Caco-2 (cell line): Measurements from ENCODE around the gene MCHR1. TPM values are rescaled to one million over a fixed set of nuclear protein-coding genes. Genes with fewer than 3 reads are reported as not detected.
"Not testable (repeated sequence)": the region's sequence is repeated elsewhere in the genome, so short reads cannot be mapped to it uniquely, and the experiment has no call there.

ENCODE experiments used
- BruUV-seq: library from RNA; stranded (reverse); fragments of 400-500 nt; replicated peaks from 2 replicates; lab custom pipeline; 2021; lab: Mats Ljungman, UMichigan
- CTCF ChIA-PET: fragments of 300-600 bp; sonication (Branson Sonifier 250); formaldehyde crosslinking; loops from one replicate; lab custom pipeline; 2022; ENCODE audit warnings: antibody characterized with exemption; lab: Charles Lee
- POLR2A ChIA-PET: fragments of 300-600 bp; sonication (Branson Sonifier 250); formaldehyde crosslinking; loops from one replicate; lab custom pipeline; 2022; ENCODE audit warnings: antibody characterized with exemption; lab: Charles Lee
- DNase-seq, 2 experiments: peaks; one replicate each; pipeline versions ENCODE4 v3.0.0 to v3.0.0-alpha.2; 2020 to 2022
- H3K27me3 ChIP-seq: replicated peaks from 2 replicates; pipeline ENCODE4 v1.6.0; 2011; ENCODE audit warnings: low read length; ENCODE audit not compliant: control insufficient read depth, insufficient read depth
- H3K36me3 ChIP-seq: 2 replicates; pipeline ENCODE4 v1.5.1; 2011; ENCODE audit warnings: low read length; ENCODE audit not compliant: control insufficient read depth, insufficient read depth
- H3K4me1 ChIP-seq: fragments of 250-450 bp; sonication (Bioruptor Pico); 2 replicates; pipeline ENCODE4 v1.5.1; 2020; ENCODE audit warnings: mild to moderate bottlenecking
- H3K4me3 ChIP-seq: 2 replicates; pipeline ENCODE4 v1.5.1; 2011; ENCODE audit warnings: low read depth, mild to moderate bottlenecking, control low read depth, low read length
- H3K9me3 ChIP-seq: fragments of 250-450 bp; sonication (Bioruptor Pico); 2 replicates; pipeline ENCODE4 v1.5.1; 2020; ENCODE audit warnings: mild to moderate bottlenecking, moderate library complexity
- H3K27ac Mint-ChIP-seq: one replicate; pipeline ENCODE4 v1.8.0; 2022; ENCODE audit warnings: mixed read lengths; ENCODE audit not compliant: unreplicated experiment
- H3K27me3 Mint-ChIP-seq: one replicate; pipeline ENCODE4 v1.8.0; 2022; ENCODE audit warnings: mixed read lengths; ENCODE audit not compliant: insufficient read depth, unreplicated experiment
- H3K36me3 Mint-ChIP-seq: one replicate; pipeline ENCODE4 v1.8.0; 2022; ENCODE audit warnings: mild to moderate bottlenecking, mixed read lengths; ENCODE audit not compliant: insufficient read depth, unreplicated experiment
- H3K4me1 Mint-ChIP-seq: one replicate; pipeline ENCODE4 v1.8.0; 2022; ENCODE audit warnings: low read depth, mixed read lengths; ENCODE audit not compliant: unreplicated experiment
- H3K4me3 Mint-ChIP-seq: one replicate; pipeline ENCODE4 v1.8.0; 2022; ENCODE audit warnings: mild to moderate bottlenecking, moderate library complexity, mixed read lengths; ENCODE audit not compliant: unreplicated experiment
- H3K9me3 Mint-ChIP-seq: one replicate; pipeline ENCODE4 v1.8.0; 2022; ENCODE audit warnings: mixed read lengths; ENCODE audit not compliant: unreplicated experiment
- CTCF ChIP-seq, 2 experiments: fragments of 200-600 bp in 1 of 2; IDR thresholded peaks; 1 replicate in 1 of 2; 2 replicates in 1 of 2; pipeline versions ENCODE4 v1.5.1 to v1.8.0; 2011 to 2022; ENCODE audit warnings: antibody characterized with exemption in 1 of 2, control low read depth in 1 of 2, inconsistent platforms in 1 of 2, low read depth in 1 of 2, low read length in 1 of 2, mild to moderate bottlenecking in 1 of 2, moderate library complexity in 1 of 2; ENCODE audit not compliant: insufficient read depth in 1 of 2, severe bottlenecking in 1 of 2, unreplicated experiment in 1 of 2
- intact Hi-C: fragments of 100-400 bp; cut with micrococcal nuclease; formaldehyde crosslinking; loops from one replicate; pipeline ENCODE4 v1.10.0; 2022; ENCODE audit not compliant: unreplicated experiment
- total RNA-seq: library from RNA; stranded (reverse); gene quantifications from 2 replicates; pipeline ENCODE4 v1.2.3, GENCODE V29; 2022

MCHR1 gene
- total RNA-seq, 1 experiment from 2014 or later = not detected

- no peak for TF ChIP-seq CTCF (IDR thresholded peaks at IDR 0.05; ENCODE audit: insufficient read depth in 1 of 2, low read depth in 1 of 2, low read length in 1 of 2, severe bottlenecking in 1 of 2, unreplicated experiment in 1 of 2)
- Mint-ChIP-seq H3K4me1 (peaks cover 9% of the 10 kb centered on the region), H3K36me3 (peaks cover 12% of the 10 kb centered on the region), H3K9me3 (no peaks in the 10 kb centered on the region), H3K4me3 (no peak overlapping the region), H3K27me3 (peaks cover 3% of the 10 kb centered on the region), H3K27ac (no peak overlapping the region)
- ChIA-PET POLR2A (no interaction called here), CTCF (interaction anchor here (0.6 kb wide), 2 partner anchors 17 to 245 kb away, joined by 3 to 8 read pairs; no protein-coding TSS in a partner anchor)
- intact Hi-C loops = no loop called here
- Histone ChIP-seq H3K27me3 (no peaks in the 10 kb centered on the region), H3K4me1 (peaks cover 13% of the 10 kb centered on the region), H3K36me3 (no peaks in the 10 kb centered on the region), H3K4me3 (no peak overlapping the region), H3K9me3 (no peaks in the 10 kb centered on the region)
- DNase-seq = peak in 1 of 2 experiments; percentile 48
- no TSS peak for BruUV-seq
Measured at GRCh38 chr22:40654522-40655167, 24.6 kb upstream of the MCHR1 start.

DNA sequence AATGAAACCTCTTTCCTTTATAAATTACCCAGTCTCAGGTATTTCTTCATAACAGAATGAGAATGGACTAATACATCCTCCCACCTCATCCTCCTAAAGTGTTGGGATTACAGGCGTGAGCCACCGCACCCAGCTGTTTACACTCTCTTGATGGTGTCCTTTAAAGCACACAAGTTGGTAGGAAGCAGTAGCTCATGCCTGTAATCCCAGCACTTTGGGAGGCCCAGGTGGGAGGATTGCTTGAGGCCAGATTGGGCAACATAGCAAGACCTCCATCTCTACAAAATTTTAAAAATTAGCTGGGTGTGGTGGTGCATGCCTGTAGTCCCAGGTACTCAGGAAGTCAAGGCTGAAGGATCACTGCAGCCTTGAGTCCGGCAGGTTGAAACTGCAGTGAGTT is 23.3 kb upstream of the MCHR1 start:
- H3K27me3 ChIP-seq, H3K36me3 ChIP-seq, H3K9me3 Mint-ChIP-seq, H3K9me3 ChIP-seq, POLR2A ChIA-PET, CTCF ChIA-PET, BruUV-seq, H3K4me3 ChIP-seq, intact Hi-C loops, H3K4me3 Mint-ChIP-seq, DNase-seq, H3K27me3 Mint-ChIP-seq, H3K4me1 Mint-ChIP-seq, H3K27ac Mint-ChIP-seq: not testable (repeated sequence)
- peaks cover 13% of the 10 kb centered on the region for H3K36me3 Mint-ChIP-seq
- peaks cover 13% of the 10 kb centered on the region for H3K4me1 ChIP-seq

DNA sequence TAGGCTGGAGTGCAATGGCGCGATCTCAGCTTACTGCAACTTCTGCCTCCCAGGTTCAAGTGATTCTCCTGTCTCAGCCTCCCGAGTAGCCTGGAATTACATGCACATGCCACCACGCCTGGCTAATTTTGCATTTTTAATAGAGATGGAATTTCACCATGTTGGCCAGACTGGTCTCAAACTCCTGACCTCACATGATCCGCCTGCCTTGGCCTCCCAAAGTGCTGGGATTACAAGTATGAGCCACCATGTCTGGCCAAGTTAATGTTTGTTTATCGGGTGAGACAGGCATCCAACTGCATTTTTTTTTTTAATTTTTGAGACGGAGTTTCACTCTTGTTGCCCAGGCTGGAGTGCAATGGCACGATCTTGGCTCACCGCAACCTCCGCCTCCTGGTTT is 22.6 kb upstream of the MCHR1 start:
- H3K4me1 Mint-ChIP-seq, H3K9me3 ChIP-seq, BruUV-seq, H3K4me3 Mint-ChIP-seq, H3K27me3 Mint-ChIP-seq, POLR2A ChIA-PET, H3K27me3 ChIP-seq, DNase-seq, H3K9me3 Mint-ChIP-seq, H3K4me3 ChIP-seq, CTCF ChIA-PET, H3K36me3 ChIP-seq, intact Hi-C loops, H3K27ac Mint-ChIP-seq: not testable (repeated sequence)
- H3K36me3 Mint-ChIP-seq = peaks cover 11% of the 10 kb centered on the region
- peaks cover 13% of the 10 kb centered on the region for H3K4me1 ChIP-seq

DNA sequence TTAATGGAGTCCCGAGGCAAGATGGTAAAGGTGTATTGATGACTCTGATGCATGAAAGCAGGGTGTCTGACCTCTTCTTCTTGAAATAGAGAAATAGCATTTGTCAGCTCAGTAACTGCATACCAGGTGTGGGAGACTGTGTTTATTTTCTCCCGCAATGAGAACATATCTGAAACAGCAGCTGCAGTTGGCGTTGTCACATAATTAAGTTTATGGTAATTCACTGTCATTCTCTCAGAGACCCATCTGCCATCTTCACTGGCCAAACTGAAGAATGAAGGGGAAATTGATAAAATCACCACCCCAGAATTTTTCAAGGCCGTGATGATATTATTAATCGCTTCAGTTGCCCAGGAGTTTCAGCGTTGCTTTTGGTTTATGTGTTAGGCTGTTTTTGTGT is 20.1 kb upstream of the MCHR1 start:
- CTCF ChIA-PET = no interaction called here

More for the DNA sequence above, 20.1 kb upstream of the MCHR1 start:
- peaks cover 9% of the 10 kb centered on the region for H3K4me1 ChIP-seq
- intact Hi-C loops = no loop called here
- H3K27ac Mint-ChIP-seq = no peak overlapping the region
- H3K27me3 ChIP-seq = no peaks in the 10 kb centered on the region
- no peaks in the 10 kb centered on the region for H3K9me3 ChIP-seq
- H3K4me3 Mint-ChIP-seq = no peak overlapping the region
- no peak overlapping the region for H3K4me3 ChIP-seq
- DNase-seq = no peak
- peaks cover 6% of the 10 kb centered on the region for H3K36me3 Mint-ChIP-seq
- H3K4me1 Mint-ChIP-seq = no peaks in the 10 kb centered on the region
- H3K9me3 Mint-ChIP-seq = no peaks in the 10 kb centered on the region
- no peaks in the 10 kb centered on the region for H3K36me3 ChIP-seq
- POLR2A ChIA-PET = no interaction called here
- BruUV-seq = no TSS peak
- TF ChIP-seq CTCF (IDR thresholded peaks at IDR 0.05; ENCODE audit: insufficient read depth in 1 of 2, low read depth in 1 of 2, low read length in 1 of 2, severe bottlenecking in 1 of 2, unreplicated experiment in 1 of 2) = no peak
- H3K27me3 Mint-ChIP-seq = peaks cover 3% of the 10 kb centered on the region
